HG03095 (cell line): ENCODE measurements around the gene SAMD11.

Experiments used
- ATAC-seq: cut with Tn5 transposase; IDR thresholded peaks from one replicate; pipeline ENCODE4 v1.9.1; 2021; ENCODE audit warnings: moderate library complexity; ENCODE audit not compliant: unreplicated experiment

Gene SAMD11

DNA sequence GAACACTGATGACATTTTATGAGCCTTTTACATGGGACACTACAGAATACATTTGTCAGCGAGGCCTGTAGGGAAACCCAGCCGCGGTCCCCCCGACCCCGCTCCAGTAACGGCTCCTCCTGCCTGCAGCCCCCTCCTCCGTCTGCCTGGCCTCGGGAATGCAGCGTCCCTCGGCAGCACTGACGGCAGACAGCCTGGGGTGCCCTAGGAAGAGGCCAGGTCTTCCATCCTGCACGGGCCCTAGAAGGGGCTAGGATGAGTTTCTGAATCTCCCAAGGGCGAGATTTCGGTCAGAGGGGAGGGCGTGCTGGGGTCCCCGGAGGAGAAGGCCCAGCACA lies 8.4 kb downstream of the SAMD11 start:
- ATAC-seq, result no peak

GRCh38 chr1:932776-933602 lies 9.3 kb downstream of the SAMD11 start:
- ATAC-seq, result no peak

DNA sequence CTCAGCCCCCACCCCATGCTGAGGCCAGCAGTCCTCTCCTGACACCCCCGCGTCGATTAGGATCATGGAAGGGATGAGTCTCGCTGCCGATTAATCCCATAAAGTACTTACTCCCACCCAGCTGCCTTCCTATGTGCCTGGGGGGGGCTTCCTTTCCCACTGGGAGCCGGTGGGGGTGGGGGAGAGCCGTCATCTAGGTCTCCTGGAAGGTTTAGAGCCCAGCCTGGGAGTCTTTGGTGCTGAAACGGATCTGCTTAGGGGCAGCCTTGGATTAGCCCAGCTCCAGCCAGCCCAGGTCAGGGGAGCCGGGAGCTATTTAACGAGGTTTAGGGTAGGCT lies 9.8 kb downstream of the SAMD11 start:
- ATAC-seq, result no peak

- ATAC-seq, result no peak
Measured at GRCh38 chr1:934991-935750, 11.4 kb downstream of the SAMD11 start.

GRCh38 chr1:935751-936231 lies 12.1 kb downstream of the SAMD11 start:
- no peak for ATAC-seq

DNA sequence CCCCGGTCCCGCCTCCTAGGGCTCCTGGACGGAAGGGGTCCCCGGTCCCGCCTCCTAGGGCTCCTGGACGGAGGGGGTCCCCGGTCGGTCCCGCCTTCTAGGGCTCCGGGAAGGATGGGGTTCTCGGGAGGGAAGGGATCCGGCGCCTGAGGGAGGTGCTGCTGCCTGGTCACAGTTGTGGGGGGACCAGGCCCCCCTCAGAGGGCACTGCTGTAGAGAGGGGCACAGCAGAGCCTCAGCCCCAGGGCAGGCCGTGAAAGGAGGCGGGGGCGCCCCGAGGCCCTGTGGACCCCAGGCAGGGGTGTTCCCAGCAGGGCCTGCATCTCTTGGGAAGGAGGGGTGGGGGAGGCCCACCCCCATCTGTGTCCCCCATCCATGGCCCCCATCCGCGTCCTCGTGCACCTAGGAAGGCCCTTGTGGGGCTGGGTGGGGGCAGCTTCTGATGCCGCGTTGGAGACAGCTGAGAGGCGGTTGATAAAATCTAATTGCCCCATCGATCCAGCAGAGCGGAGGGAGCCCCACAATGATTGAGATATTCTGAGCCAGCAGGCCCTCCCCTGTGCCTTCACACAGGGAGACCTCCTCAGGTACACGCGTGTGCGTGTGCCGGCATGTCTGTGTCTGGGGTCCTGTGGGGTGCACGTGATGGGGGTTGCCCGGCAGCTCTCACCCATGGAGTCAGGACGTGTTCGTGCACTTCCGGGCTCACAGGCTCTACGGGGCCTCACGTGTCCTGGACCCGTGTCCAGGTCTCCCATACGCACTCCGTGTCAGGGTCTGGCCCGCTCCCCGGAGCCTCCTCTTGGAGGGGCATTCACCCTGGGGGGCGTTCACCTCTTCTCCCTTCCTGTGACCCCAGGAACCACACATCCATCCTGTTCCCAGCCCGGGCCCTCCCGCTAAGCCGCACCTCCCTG lies 12.9 kb downstream of the SAMD11 start:
- ATAC-seq, result no peak

DNA sequence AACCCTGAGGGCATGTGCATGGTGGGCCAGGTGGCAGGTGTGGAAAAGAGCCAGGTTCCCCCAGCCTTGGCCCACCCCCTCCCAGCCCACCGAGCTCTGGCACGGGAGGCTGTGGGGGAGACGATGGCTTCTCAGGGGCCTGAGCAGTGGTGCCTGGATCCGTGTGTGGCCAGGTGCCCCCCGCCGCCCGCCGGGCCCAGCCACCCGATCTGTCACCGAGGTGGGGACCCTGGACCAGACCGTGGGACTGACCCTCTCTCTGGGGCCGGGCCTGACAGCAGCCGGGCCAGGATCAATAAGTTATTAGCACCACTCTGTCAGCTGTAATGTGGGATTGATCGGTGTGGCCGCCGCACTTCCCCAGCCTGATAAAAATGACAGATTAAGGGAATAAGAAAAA lies 13.8 kb downstream of the SAMD11 start:
- ATAC-seq, result no peak

DNA sequence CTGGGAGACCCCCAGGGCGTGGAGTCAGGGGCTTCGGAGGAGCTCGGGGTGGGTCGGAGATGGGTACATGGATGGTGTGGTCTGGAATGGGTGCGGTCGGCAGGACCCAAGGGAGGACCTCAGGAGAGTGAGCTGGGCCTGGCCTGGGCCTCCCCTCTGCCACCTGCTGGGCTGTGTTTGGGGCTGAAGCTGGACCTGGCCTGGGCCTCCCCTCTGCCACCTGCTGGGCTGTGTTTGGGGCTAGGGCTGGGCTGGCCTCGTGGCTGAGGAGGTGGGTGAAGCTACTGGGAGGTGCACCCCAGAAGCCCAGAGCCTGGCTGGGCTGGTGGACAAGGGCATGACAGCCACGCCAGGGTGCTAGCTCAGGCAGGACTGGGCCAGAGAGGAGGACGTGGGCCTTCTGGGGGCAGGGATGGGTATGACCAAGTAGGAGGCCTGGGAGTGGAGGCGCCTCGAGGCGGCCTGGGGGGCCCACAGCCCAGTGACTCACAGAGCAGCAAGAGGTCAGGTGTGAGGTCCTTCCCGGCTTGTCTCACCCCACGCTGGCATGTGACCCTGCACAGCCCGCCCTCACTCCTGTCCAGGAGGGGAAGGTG lies 14.5 kb downstream of the SAMD11 start:
- ATAC-seq, result no peak

GRCh38 chr1:938711-939489 lies 15.2 kb downstream of the SAMD11 start:
- ATAC-seq, result no peak

- ATAC-seq, result no peak
Measured at GRCh38 chr1:939511-940106, 15.9 kb downstream of the SAMD11 start.

DNA sequence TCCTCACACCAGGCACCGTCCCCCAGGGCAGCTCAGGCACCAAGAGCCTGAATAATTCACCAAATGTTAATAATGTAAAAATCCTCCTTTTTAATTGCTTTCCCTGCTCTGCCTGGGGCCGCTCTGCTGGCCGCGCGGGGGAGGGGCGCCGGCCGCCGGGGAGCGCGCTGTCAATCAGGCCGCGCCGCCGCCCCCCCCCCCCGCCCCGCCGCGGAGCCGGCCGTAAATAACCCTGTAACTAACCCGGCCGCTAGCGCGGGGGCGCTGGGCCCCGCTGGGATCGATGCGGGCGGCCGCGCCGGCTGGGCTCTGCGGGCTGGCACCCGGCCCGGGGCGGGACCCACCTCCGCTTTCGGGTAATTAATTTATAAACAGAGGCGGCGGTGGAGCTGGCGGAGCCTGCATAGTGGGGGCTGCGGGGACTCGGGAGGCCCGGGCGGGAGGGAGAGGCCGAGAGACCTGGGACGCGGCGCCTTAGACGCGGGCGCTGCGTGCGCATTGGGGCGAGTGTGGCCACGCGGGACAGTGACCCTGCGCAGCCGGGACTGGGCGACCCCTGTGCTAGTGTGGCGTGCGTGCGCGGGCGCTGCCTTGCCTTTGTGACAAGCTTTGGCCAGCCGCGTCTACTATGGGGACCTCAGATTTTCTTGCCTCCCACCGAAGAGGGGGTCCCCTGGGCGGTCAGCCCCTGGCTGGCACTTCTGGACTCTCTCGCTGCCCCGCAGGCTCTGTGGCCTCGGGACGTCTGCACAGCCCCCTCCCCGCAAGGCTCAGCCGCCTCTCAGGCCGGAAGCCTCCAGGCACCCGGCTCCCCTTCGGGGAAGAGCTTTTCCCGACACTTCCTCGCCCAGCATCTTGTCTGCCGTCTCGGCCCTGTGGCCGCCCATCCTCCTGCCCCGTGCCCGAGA lies 16.6 kb downstream of the SAMD11 start:
- ATAC-seq, result no peak

- no peak for ATAC-seq
Measured at GRCh38 chr1:941015-941587, 17.4 kb downstream of the SAMD11 start.

- no peak for ATAC-seq
Measured at GRCh38 chr1:941588-942383, 18.1 kb downstream of the SAMD11 start.

DNA sequence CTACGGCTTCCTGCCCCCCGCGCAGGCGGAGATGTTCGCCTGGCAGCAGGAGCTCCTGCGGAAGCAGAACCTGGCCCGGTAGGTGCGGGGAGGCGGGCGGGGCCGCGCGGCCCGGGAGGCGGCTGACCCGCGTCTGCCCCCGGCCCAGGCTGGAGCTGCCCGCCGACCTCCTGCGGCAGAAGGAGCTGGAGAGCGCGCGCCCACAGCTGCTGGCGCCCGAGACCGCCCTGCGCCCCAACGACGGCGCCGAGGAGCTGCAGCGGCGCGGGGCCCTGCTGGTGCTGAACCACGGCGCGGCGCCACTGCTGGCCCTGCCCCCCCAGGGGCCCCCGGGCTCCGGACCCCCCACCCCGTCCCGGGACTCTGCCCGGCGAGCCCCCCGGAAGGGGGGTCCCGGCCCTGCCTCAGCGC lies 18.7 kb downstream of the SAMD11 start:
- no peak for ATAC-seq

DNA sequence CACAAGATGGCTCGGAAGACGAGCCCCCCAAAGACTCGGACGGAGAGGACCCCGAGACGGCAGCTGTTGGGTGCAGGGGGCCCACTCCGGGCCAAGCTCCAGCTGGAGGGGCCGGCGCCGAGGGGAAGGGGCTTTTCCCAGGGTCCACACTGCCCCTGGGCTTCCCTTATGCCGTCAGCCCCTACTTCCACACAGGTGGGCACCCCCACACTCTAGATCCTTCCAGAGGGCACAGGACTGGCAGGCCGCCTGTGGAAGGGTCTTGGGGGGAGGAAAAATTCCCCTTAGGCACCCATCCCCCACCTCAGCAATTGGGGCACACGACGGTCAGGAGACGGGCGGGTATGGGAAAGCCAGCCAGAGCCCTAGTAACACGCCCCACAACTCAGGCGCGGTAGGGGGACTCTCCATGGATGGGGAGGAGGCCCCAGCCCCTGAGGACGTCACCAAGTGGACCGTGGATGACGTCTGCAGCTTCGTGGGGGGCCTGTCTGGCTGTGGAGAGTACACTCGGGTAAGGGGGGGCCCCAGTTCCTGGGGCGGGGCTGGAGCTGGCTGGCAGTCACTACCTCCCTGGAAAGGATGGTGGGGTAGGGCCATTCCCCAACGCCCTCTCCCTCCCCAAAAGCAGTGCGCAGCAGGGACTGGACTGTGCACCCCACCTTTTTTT lies 19.3 kb downstream of the SAMD11 start:
- no peak for ATAC-seq

DNA sequence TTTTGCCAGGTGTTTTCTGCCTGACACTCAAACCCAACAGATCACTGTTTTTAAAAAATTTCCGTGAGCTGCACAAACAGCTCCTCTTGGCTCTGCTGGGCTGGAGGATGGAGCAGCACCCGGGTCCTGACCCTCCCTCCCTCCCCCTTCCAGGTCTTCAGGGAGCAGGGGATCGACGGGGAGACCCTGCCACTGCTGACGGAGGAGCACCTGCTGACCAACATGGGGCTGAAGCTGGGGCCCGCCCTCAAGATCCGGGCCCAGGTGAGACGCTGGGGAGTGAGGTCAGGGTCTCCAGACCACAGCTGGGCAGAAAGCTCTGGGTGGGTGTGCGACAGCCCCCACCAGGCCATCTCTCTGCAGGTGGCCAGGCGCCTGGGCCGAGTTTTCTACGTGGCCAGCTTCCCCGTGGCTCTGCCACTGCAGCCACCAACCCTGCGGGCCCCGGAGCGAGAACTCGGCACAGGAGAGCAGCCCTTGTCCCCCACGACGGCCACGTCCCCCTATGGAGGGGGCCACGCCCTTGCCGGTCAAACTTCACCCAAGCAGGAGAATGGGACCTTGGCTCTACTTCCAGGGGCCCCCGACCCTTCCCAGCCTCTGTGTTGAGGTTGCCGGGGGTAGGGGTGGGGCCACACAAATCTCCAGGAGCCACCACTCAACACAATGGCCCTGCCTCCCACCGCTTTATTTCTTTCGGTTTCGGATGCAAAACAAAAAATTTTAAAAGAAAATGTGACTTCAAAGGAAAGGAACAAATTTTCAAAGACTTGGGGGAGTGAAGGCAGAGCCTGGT lies 20.0 kb downstream of the SAMD11 start:
- ATAC-seq, result no peak
